HEK293 (cell line): ENCODE measurements around the gene ZNF316.

ENCODE experiments used
- CTCF ChIP-seq: fragments of 450-650 bp; formaldehyde crosslinking; IDR thresholded peaks from 2 replicates; pipeline ENCODE4 v1.5.1; 2016; ENCODE audit warnings: missing biosample characterization, missing genetic modification characterization
- YY1 ChIP-seq: fragments of 450-650 bp; formaldehyde crosslinking; IDR thresholded peaks from 2 replicates; pipeline ENCODE4 v1.5.1; 2018; ENCODE audit warnings: missing biosample characterization, missing genetic modification characterization

- TF ChIP-seq CTCF (tag by site-specific recombination) = no peak
- TF ChIP-seq YY1 (tag by site-specific recombination) = no peak
These were observed 46.4 kb upstream of the ZNF316 start for GRCh38 chr7:6590645-6591110.
